HG03139 (cell line): ENCODE measurements around the gene MRPL34.

ENCODE experiments used
- ATAC-seq: cut with Tn5 transposase; IDR thresholded peaks from one replicate; pipeline ENCODE4 v1.9.1; 2021; ENCODE audit not compliant: unreplicated experiment

Gene MRPL34

DNA sequence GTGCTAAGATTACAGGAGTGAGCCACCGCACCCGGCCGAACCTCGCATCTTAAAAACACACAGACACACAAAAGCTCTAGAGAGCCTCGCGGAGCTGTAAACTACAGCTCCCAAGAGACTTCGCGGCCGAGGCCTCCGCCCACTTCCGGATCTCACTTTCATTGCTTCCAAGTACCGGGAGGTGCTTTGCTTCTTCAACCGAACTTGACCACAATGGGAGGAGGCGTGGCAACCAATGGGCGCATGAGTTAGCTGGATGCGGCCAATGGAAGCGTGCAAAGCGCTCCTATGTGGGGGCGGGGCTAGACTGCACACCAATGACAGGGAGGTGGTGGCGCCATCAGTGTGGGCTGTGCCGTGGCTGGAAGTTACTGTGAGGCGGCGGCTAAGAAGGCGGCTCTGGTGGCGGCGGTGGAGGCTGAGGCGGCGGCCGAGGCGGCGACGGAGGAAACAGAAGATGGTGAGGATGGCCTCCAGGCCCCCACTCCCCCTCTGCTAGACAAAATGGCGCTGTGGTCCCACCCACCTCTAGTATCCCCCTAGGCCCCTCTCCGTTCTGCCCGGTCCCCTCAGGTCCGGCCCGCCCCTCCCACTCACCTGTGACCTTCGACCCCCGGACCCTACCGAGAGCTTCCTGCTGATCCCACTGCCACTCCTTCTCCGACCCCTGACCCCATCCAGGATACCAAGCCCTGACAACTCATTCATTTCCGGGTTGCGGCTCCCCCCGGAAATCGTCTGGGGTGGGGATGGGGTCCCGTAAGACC lies 3.7 kb downstream of the MRPL34 start, which contains the start of gene DDA1:
Gene DDA1, plus strand, starts transcription at position 366 of the 767 bp plus-strand sequence. Its CDS starts 92 bp downstream, at position 458.
- ATAC-seq, result peak; percentile 49

GRCh38 chr19:17309965-17310461 lies 4.3 kb downstream of the MRPL34 start:
- ATAC-seq, result no peak

DNA sequence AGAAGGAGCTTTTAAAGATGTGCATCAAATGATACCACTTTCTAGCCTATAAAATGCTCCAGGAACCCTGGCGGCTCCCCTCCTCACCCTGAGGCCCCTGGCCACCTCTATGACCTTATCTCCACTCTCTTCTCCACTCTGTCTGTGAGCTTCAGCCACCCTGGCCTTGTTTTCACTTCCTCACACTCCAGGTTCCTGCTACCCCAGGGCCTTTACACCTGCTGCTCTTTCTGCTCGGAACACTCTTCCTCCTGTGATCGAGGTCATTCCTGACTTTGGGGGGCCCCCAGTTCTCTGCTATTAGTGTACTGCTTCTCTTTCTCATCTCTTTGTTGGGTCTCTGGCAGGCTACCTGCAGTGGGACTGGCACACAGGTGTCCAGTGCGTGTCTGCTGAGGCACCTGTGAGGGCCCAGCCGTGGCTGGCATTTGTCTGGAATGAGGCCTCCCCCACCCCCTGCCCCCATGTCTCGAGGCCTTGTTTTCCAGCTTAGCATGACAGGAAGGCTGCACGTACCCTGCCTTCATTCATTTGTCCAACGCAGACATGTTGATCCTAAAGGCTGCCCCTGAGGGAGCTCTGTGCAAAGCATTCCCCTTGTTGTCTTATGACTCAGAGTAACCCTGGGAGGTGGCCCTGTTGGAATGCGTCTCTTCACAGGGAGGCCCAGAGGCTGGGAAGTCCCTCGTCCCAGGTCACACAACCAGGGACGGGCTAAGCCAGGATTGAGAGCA lies 6.0 kb downstream of the MRPL34 start:
- ATAC-seq, result no peak

- ATAC-seq, result no peak
Measured at GRCh38 chr19:17312189-17313113, 6.8 kb downstream of the MRPL34 start.

DNA sequence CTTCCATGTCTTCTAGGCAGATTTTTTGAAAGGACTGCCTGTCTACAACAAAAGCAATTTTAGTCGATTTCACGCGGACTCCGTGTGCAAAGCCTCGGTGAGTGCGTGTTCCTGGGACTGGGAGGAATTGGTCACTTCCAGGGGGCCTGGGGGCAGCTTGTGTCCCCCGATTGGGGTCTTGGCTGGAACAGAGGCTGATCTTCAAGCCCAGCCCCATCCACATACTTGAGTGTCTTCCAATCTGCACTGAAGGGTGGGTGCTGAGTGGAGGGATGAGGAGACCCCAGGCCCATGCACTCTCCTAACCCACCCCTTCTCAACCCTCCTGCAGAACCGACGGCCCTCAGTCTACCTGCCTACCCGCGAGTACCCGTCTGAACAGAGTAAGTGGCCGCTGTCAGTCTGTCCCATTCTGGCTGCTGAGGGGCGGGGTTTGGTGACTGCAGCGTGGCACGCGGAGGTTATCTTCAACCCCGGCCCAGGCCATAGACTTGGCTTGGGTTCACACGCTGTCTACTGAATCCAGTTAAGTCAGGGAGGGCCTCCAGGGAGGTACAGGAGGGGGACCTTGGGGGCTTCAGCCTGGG lies 8.4 kb downstream of the MRPL34 start:
- no peak for ATAC-seq

GRCh38 chr19:17318966-17319365 lies 13.3 kb downstream of the MRPL34 start:
- no peak for ATAC-seq

DNA sequence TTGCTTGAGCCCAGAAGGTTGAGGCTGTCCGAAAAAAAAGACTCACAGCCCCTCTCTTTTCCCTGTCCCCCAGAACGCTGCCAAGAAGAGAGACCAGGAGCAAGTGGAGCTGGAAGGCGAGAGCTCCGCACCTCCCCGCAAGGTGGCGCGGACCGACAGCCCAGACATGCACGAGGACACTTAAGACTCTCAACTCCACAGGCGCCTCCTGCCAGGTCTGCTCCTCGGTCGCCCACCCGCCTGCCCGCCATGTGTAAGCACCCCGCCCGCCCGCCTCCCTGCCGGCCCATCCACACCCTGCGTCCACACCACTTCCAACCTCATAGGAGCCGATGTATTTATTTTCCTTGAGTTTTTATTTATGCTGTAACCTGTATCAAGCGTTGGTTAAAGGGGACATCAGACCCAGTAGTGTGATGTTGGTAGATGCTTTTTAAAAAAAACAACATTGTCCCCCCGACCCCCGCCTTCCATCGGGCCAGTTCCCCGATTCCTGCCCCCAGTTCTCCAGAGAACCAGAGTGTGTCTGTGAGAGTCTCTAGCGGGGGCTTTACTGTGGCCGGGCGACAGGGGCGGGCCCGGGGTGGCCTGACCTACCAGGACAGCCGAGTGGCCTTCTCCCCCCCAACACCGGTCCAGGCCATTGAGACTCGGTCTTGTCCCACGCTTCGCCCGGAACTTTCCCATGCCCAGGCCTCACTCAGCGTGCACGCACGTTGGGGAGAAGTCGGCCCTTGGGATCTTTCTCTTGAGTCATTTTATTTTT lies 14.0 kb downstream of the MRPL34 start:
- ATAC-seq, result no peak

DNA sequence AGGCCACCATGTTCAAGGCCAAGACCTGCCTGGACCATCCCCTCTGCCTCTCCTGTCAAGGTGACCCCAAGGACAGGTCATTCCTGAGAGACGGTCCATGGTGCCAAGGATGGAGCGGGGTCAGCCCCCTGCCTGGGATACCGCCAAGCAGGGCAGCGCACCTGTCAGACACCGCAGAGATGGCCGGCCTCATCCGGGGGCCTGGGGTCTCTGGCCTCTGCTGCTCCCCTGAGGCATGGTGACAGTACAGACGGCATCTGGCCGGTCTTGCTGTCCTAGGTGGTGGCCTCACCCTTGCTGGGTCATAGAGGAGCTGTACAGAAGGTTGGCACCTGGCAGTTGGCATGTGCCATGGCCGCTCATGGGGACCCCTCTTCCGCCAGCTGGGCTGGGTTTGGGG lies 14.8 kb downstream of the MRPL34 start:
- ATAC-seq, result no peak

DNA sequence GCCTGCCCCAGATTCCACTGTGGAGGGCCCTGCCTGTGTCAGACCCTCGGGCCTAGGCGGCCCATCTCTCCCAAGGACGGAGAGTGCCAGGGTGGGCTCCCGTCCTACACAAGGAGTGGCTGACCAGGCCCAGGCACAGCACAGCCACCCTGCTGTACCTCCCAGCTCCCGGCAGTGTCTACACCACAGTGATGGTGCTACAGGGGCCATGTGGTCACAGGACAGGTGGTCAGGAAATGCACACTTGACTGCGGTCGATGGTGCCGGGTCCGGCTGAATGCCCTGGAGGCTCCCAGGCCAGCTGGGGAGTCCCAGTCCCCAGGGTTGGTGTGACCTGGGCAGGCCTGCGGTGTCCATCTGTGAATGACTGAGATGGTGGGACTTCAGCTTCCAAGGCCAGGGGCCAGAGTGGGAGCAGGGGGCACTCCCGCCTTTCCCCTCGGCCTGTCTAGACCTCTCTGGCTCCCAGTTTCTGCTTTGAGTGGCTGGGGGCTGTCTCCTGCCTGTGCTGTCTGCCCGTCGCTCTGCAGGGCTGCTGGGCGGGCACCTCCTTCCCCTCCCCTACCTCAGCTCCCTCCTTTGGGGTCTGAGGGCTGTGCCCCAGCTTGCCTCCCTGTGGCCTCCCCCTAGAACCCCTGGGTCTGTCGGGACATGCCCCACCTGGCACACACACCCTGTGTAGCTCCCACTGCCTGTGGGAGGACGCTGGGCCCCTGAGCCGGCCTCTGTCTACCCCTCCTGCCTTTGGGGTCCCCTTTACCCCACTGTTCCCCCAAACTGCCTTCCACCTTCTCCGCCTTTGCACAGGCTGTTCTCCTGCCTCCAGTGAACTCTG lies 16.2 kb downstream of the MRPL34 start:
- no peak for ATAC-seq

- no peak for ATAC-seq
Measured at GRCh38 chr19:17322854-17323253, 17.2 kb downstream of the MRPL34 start.

DNA sequence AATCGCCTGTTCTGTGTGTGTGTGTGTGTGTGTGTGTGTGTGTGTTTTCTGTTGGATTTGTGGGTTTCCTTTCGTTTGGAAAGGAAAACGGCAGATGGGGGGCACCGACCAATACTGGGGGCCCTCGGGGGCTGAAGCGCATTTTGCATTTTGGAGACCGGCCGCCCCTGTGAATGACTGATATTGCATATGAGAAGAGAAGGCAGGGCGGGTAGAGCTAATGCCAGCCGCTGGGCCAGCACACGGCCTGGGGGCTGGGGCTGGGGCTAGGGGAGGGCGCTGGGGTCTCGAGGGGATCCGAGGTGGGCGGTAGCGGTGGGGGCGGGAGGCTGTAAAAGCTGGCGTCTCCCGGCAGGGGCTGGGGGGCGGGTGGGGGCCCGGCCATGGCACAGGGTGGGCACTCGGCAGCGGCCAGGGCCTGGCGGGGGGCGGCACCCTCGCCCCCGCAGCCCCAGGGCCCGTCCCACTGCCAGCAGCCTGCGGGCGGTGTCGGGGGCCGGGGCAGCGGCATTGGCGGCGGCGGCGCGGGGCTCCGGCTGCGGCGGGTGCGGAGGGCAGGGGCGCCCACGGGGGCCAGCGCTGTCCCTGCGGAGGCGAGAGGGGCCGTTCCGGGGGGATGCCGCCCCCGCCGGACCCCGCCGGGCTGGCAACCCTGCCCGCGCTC lies 17.8 kb downstream of the MRPL34 start:
- no peak for ATAC-seq

GRCh38 chr19:17323964-17324332 lies 18.3 kb downstream of the MRPL34 start:
- no peak for ATAC-seq

DNA sequence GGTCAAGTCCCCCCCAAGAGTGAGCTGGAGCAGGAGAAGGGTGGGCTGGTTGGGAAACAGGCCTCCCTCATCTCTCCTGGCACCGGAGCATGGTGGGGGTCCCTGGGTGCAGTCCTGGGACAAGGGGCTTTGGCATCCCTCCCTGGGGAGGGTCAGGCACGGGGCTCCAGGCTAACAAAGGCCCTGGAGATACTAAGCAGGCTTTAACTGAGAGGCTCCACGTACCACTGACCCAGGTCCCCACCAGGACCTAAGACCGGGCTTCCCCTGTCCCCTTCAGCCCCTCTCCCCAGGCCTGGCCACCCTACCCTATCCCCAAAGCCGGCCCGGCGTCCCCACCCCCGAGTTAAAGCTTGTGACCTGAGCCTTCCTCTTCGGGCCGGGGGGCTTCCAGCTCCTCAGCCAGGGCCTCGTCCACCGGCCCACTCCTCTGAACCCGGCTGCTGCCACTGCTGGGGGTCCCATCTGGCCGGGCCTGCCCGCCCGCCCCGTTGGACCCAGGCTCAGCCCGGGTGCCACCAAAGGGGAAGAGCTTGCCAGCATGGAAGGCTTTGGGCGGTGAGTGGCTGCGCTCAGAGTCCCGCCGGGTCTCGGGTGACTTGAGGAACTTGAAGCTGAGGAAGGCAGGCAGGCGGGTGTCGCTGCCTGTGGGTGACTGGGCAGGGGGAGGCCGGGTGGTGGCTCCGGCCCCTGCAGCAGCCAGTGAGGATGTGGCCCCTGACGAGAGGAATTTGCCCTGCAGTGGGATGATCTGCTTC lies 18.9 kb downstream of the MRPL34 start:
- no peak for ATAC-seq

DNA sequence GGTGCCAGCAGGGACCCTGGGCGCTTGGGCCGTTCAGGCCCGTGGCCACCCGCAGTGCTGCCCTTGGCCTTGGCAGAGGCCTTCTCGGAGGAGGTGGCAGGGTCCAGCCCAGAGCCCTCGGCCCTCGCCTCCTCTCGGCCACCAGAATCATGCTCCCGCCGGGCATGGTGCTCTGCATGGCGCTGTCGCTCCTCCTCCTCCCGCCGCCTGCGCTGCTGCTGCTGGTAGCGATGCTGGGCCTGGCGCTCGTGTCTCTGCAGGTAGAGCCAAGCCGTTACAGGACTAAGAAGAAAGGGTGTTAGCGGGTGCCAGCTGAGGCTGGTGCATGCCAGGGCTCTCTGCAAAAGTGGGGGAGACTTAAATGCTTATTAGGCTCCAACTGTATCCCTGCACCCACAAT lies 19.5 kb downstream of the MRPL34 start:
- ATAC-seq, result no peak

DNA sequence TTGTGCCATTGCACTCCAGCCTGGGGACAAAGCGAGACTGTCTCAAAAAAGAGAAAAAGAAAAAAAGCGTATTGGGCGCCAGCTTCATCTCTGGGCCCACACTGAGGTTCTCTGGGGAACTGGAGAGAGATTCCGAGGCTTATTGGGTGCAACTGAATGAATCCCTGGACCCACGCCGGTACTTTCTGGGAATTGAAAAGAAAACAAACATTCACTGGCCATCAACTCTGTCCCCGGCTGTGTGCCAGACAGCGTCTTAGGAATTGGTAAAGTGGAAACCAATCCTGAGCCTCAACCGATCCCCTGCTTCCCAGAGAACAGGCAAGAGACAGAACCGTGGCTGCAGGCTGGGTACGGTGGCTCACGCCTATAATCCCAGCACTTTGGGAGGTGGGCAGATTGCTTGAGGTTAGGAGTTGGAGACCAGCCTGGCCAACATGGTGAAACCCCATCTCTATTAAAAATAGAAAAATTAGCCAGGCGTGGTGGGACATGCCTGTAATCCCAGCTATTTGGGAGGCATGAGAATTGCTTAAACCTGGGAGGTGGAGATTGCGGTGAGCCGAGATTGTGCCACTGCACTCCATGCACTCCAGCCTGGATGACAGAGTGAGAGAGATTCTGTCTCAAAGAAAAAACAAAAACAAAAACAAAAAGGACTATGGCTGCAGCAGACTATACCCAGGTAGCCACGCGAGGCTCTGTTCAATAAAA lies 20.4 kb downstream of the MRPL34 start:
- no peak for ATAC-seq

- no peak for ATAC-seq
Measured at GRCh38 chr19:17326595-17326966, 20.9 kb downstream of the MRPL34 start.

GRCh38 chr19:17327068-17327653 lies 21.5 kb downstream of the MRPL34 start:
- no peak for ATAC-seq
